ENCODE measurements around the gene KRTAP5-7.

DNA sequence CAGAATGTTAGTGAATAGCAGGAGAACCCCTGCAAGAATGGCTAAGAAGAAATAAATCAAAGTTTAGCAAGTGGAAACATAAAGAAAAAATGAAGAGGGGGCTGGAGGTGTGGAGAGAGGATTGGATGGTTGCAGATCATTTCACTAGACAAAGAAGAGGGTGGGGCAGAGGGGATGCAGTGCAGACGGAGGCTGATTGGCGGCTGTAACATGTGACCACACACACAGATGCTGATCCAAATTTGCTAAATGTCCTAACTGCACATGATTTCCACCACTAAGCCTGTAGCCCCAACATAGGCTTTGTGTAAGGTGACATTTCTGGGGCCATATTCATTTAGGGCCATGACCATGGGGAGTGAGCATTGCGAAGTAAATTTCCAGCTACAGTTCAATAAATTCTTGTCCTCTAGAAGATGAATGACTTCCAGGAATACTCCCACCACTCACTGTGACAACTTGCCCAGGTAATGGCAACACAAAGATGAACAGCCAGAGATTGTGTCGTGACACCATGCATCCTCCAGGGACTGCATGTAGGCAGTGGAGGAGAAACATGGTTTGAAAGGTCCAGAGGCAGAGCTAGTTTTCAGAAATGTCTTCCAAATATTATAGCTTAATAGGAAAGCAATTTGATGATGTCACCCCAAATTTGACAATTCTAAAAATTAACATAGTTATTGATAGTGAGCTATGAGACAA is 48.8 kb downstream of the KRTAP5-7 start:
- TF ChIP-seq, protein P1, sequence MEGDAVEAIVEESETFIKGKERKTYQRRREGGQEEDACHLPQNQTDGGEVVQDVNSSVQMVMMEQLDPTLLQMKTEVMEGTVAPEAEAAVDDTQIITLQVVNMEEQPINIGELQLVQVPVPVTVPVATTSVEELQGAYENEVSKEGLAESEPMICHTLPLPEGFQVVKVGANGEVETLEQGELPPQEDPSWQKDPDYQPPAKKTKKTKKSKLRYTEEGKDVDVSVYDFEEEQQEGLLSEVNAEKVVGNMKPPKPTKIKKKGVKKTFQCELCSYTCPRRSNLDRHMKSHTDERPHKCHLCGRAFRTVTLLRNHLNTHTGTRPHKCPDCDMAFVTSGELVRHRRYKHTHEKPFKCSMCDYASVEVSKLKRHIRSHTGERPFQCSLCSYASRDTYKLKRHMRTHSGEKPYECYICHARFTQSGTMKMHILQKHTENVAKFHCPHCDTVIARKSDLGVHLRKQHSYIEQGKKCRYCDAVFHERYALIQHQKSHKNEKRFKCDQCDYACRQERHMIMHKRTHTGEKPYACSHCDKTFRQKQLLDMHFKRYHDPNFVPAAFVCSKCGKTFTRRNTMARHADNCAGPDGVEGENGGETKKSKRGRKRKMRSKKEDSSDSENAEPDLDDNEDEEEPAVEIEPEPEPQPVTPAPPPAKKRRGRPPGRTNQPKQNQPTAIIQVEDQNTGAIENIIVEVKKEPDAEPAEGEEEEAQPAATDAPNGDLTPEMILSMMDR (IDR thresholded peaks at IDR 0.05): no peak
- no peak for TF ChIP-seq EZH2 (IDR thresholded peaks at IDR 0.05)
